BLaER1 treated with 17β-estradiol and CSF1 and Interleukin-3, amounts not matched to agents 10 nM and 100 nM (cell line): Measurements from ENCODE around the gene SPATA2.
"Not testable (repeated sequence)": the region's sequence is repeated elsewhere in the genome, so short reads cannot be mapped to it uniquely, and the experiment has no call there.

Source experiments
- H3K27ac ChIP-seq, 11 experiments: shearing (Covaris generic); formaldehyde crosslinking; 2 replicates each; pipeline ENCODE4 v1.8.1; 2022
- H3K27me3 ChIP-seq, 11 experiments: shearing (Covaris generic); formaldehyde crosslinking; 2 replicates each; pipeline ENCODE4 v1.8.1; 2022
- H3K36me3 ChIP-seq, 11 experiments: shearing (Covaris generic); formaldehyde crosslinking; 2 replicates each; pipeline ENCODE4 v1.8.1; 2022
- H3K4me1 ChIP-seq, 10 experiments: shearing (Covaris generic); formaldehyde crosslinking; 2 replicates each; pipeline ENCODE4 v1.8.1; 2022
- H3K4me2 ChIP-seq, 11 experiments: shearing (Covaris generic); formaldehyde crosslinking; 2 replicates each; pipeline ENCODE4 v1.8.1; 2022
- H3K4me3 ChIP-seq, 10 experiments: shearing (Covaris generic); formaldehyde crosslinking; 2 replicates each; pipeline ENCODE4 v1.8.1; 2022
- H3K9ac ChIP-seq, 11 experiments: shearing (Covaris generic); formaldehyde crosslinking; 2 replicates each; pipeline ENCODE4 v1.8.1; 2022
- H3K9me3 ChIP-seq, 11 experiments: shearing (Covaris generic); formaldehyde crosslinking; replicated peaks in 1 of 11; 2 replicates each; pipeline ENCODE4 v1.8.1; 2022
- H4K20me1 ChIP-seq, 11 experiments: shearing (Covaris generic); formaldehyde crosslinking; 2 replicates each; pipeline ENCODE4 v1.8.1; 2022
- Cebpa-rat ChIP-seq, 11 experiments: shearing (Covaris generic); IDR thresholded peaks; 2 replicates each; pipeline ENCODE4 v1.8.1; 2022

Gene SPATA2, protein sequence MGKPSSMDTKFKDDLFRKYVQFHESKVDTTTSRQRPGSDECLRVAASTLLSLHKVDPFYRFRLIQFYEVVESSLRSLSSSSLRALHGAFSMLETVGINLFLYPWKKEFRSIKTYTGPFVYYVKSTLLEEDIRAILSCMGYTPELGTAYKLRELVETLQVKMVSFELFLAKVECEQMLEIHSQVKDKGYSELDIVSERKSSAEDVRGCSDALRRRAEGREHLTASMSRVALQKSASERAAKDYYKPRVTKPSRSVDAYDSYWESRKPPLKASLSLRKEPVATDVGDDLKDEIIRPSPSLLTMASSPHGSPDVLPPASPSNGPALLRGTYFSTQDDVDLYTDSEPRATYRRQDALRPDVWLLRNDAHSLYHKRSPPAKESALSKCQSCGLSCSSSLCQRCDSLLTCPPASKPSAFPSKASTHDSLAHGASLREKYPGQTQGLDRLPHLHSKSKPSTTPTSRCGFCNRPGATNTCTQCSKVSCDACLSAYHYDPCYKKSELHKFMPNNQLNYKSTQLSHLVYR

DNA sequence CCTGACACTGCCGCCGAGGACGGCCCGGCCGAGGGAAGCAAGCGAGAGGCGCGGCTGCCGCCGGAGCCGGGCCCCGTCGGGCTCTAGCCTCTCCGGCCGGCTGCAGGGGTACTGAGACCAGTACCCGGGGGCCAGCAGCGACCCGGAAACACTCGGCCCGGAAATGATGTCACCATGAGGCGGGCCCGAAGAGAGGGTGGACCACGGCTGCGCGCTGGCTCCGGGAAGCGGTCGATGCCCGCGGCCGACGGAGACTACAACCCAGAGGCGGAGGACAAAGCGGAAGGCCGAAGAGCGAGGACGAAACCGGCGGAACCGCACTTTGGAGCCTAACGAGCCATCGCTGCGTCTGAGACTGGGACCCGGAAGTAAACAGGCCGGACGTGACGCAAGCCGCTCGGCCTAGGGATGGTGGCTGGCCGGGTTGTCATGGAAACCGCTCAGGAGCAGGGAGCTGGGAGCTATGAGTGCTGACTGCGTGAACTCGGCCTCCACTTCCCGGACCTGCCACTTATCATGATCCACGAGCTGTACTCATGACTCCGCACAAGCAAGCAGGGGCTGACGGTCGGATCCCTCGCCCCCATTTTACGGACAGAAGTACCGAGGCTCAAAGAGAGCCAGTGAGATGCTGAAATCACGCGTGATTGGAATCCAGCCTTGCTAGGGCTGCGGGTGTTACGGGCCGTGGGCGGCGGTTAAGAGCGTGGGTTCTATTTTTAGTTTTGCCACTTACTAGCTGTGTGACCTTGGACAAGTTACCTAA is at the start of gene SPATA2:
Gene SPATA2, minus strand, starts transcription at position 150 of the 766 bp plus-strand sequence. CDS start 7,039 bp downstream, outside the sequence.
- H3K36me3 ChIP-seq, result peaks cover 2 to 27% (median 17%) of the 10 kb centered on the region in 11 experiments; a peak in 17 of 22 replicates
- H3K4me3 ChIP-seq, result peak within 1 kb of the TSS; percentile 86 to 99 (median 94)
- H3K4me1 ChIP-seq, result peaks cover 24 to 34% (median 27%) of the 10 kb centered on the region in 10 experiments
- no peaks in the 10 kb centered on the region for H3K9me3 ChIP-seq
- peak within 1 kb of the TSS; percentile 93 to 100 (median 99) for H3K27ac ChIP-seq
- peak within 1 kb of the TSS; percentile 89 to 99 (median 94) for H3K4me2 ChIP-seq
- peak within 1 kb of the TSS; percentile 87 to 99 (median 97) for H3K9ac ChIP-seq
- TF ChIP-seq Cebpa-rat (IDR thresholded peaks at IDR 0.05), result no peak
- H4K20me1 ChIP-seq, result peaks cover 27 to 47% (median 44%) of the 10 kb centered on the region in 11 experiments; a peak in 20 of 22 replicates
- no peaks in the 10 kb centered on the region for H3K27me3 ChIP-seq

DNA sequence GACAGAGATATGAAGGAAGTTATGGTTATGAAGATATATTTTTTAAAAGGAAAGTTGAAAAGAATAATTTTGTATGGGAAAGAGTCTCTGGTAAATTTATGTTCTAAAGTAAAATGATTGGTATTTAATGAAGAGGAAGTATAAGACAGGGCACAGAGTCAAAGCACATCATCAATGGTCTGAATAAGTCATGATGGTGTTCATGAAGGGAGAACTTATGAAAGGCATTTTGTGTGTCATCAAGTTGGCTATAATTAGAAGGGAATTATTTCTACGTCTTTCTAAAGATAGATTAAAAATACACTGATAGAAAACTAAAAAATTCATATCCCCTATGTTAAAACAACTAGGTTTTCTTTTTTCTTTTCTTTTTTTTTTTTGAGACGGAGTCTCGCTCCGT is 46.1 kb upstream of the SPATA2 start:
- Histone ChIP-seq H3K4me3 (no peak overlapping the region), H3K27me3 (no peaks in the 10 kb centered on the region), H3K9me3 (peaks cover 0 to 8% (median 0%) of the 10 kb centered on the region in 11 experiments; a peak in 1 of 22 replicates), H3K27ac (no peak overlapping the region), H3K9ac (no peak overlapping the region), H4K20me1 (peaks cover 0 to 19% (median 8%) of the 10 kb centered on the region in 11 experiments; a peak in 9 of 22 replicates), H3K36me3 (peaks cover 36 to 77% (median 51%) of the 10 kb centered on the region in 11 experiments), H3K4me2 (no peak overlapping the region), H3K4me1 (peaks cover 0 to 20% (median 4%) of the 10 kb centered on the region in 10 experiments; a peak in 9 of 20 replicates)
- TF ChIP-seq Cebpa-rat (IDR thresholded peaks at IDR 0.05), result no peak

DNA sequence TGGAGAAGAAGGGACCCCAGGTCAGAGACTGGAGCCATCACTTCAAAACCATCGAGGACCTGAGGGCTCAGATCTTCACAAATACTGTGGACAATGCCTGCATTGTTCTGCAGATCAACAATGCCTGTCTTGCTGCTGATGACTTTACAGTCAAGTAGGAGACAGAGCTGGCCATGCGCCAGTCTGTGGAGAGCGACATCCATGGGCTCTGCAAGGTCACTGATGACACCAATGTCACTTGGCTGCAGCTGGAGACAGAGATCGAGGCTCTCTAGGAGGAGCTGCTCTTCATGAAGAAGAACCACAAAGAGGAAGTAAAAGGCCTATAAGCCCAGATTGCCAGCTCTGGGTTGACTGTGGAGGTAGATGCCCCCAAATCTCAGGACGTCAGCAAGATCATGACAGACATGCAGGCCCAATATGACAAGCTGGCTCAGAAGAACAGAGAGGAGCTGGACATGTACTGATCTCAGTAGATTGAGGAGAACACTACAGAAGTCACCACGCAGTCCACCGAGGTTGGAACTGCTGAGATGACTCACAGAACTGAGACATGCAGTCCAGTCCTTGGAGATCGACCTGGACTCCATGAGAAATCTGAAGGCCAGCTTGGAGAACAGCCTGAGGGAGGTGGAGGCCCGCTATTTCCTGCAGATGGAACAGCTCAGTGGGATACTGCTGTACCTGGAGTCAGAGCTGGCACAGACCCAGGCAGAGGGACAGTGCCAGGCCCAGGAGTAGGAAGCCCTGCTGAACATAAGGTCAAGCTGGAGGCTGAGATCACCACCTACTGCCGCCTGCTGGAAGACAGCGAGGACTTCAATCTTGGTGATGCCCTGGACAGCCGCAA is 42.0 kb upstream of the SPATA2 start:
- Histone ChIP-seq H4K20me1 (peaks cover 0 to 56% (median 34%) of the 10 kb centered on the region in 11 experiments; a peak in 18 of 22 replicates), H3K4me1 (peaks cover 0 to 23% (median 6%) of the 10 kb centered on the region in 10 experiments; a peak in 9 of 20 replicates), H3K27ac (peak overlapping the region in 1 of 11 experiments; percentile 5; a peak in 1 of 22 replicates), H3K4me2 (peak overlapping the region in 3 of 11 experiments; percentile 15 to 26 (median 19); a peak in 3 of 22 replicates), H3K36me3 (peaks cover 76 to 88% (median 81%) of the 10 kb centered on the region in 11 experiments)
- not testable (repeated sequence) for H3K27me3 ChIP-seq, H3K9me3 ChIP-seq, H3K4me3 ChIP-seq, H3K9ac ChIP-seq

DNA sequence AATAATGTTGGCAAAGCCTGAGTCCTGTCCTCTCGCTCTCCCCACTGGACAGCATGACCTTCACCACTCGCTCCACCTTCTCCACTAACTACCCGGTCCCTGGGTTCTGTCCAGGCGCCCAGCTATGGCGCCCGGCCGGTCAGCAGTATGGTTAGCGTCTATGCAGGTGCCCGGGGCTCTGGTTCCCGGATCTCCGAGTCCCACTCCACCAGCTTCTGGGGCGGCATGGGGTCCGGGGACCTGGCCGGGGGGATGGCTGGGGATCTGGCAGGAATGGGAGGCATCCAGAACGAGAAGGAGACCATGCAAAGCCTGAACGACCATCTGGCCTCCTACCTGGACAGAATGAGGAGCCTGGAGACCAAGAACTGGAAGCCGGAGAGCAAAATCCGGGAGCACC is 41.4 kb upstream of the SPATA2 start:
- Histone ChIP-seq H3K9ac (no peak overlapping the region; a peak in 1 of 22 replicates), H3K27ac (peak overlapping the region in 1 of 11 experiments; percentile 5; a peak in 1 of 22 replicates), H3K9me3 (peaks cover 0 to 8% (median 0%) of the 10 kb centered on the region in 11 experiments; a peak in 1 of 22 replicates), H4K20me1 (peaks cover 0 to 63% (median 41%) of the 10 kb centered on the region in 11 experiments; a peak in 19 of 22 replicates), H3K36me3 (peaks cover 82 to 92% (median 87%) of the 10 kb centered on the region in 11 experiments), H3K27me3 (no peaks in the 10 kb centered on the region), H3K4me3 (no peak overlapping the region), H3K4me1 (peaks cover 0 to 23% (median 6%) of the 10 kb centered on the region in 10 experiments; a peak in 9 of 20 replicates), H3K4me2 (peak overlapping the region in 3 of 11 experiments; percentile 15 to 26 (median 19); a peak in 4 of 22 replicates)
- TF ChIP-seq Cebpa-rat (IDR thresholded peaks at IDR 0.05), result no peak

DNA sequence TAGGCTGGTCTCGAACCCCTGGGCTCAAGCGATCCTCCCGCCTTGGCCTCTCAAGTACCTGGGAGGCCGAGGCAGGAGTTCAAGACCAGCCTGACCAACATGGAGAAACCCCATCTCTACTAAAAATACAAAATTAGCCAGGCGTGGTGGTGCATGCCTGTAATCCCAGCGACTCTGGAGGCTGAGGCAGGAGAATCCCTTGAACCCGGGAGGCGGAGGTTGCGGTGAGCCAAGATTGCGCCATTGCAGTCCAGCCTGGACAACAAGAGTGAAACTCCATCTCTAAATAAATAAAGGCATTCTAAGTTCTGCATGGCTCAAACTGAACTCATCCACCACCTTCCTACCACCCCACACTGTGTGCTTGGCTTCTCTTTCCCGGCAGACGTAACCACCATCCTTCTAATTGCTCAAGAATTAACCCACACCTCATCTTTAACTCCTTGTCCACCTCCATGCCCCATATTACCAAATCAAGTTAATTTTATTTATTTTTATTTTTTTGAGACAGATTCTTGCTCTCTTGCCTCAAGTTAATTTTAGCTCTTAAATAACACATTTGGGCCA is 40.6 kb upstream of the SPATA2 start:
- not testable (repeated sequence) for H3K27ac ChIP-seq, H3K9me3 ChIP-seq, H3K4me2 ChIP-seq, H3K4me3 ChIP-seq, H3K9ac ChIP-seq, H3K27me3 ChIP-seq
- Histone ChIP-seq H3K4me1 (peaks cover 0 to 23% (median 6%) of the 10 kb centered on the region in 10 experiments; a peak in 9 of 20 replicates), H4K20me1 (peaks cover 0 to 70% (median 45%) of the 10 kb centered on the region in 11 experiments; a peak in 19 of 22 replicates), H3K36me3 (peaks cover 90 to 98% (median 95%) of the 10 kb centered on the region in 11 experiments)

DNA sequence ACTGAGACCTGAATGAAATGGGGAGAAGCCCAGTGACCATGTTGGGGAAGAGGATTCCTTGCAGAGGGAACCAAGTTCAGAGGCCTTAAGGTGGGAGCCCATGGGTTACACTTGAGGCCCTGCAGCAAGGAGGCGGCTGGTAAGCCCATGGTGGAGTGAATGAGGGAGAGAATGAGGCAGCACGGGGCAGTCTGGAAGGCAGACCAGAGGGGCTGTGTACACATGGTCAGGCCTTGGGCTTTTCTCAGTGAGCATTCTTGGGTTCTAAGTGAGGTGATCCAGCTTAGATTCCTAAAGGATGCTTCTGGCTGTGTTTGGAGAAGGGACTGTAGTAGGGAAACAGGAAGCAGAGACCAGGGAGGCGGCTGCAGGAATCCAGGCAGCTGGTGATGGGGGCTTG is 39.8 kb upstream of the SPATA2 start:
- Histone ChIP-seq H3K9me3 (peaks cover 0 to 6% (median 0%) of the 10 kb centered on the region in 11 experiments; a peak in 1 of 22 replicates), H4K20me1 (peaks cover 0 to 78% (median 53%) of the 10 kb centered on the region in 11 experiments; a peak in 19 of 22 replicates), H3K27ac (no peak overlapping the region), H3K27me3 (no peaks in the 10 kb centered on the region), H3K4me3 (no peak overlapping the region), H3K9ac (no peak overlapping the region), H3K4me2 (no peak overlapping the region), H3K36me3 (peaks cover 94 to 100% (median 99%) of the 10 kb centered on the region in 11 experiments), H3K4me1 (peaks cover 0 to 23% (median 6%) of the 10 kb centered on the region in 10 experiments; a peak in 9 of 20 replicates)
- TF ChIP-seq Cebpa-rat (IDR thresholded peaks at IDR 0.05), result no peak

DNA sequence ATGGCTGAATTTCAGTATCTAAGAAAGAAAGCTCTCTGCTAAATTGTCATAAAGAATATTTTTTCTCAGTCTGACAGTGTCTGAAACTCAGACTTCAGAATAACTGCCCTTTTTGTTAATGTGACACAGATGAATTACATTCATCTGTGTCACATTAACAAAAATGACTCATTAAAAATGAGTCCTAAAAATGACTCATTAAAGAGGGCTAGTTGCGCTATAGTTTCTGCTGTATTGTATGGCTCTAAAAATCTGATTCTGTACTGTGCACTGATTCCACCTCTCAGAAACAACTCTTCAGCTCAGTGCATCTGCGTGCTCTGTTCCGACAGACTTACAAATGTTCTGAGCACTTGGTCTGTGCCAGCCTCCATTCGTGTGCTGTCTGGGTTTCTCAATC is 35.8 kb upstream of the SPATA2 start:
- no peaks in the 10 kb centered on the region for H3K27me3 ChIP-seq
- peaks cover 98 to 100% (median 100%) of the 10 kb centered on the region in 11 experiments for H3K36me3 ChIP-seq
- H3K27ac ChIP-seq, result no peak overlapping the region
- no peak overlapping the region for H3K9ac ChIP-seq
- H3K4me1 ChIP-seq, result peaks cover 0 to 6% (median 0%) of the 10 kb centered on the region in 10 experiments; a peak in 7 of 20 replicates
- peaks cover 15 to 99% (median 86%) of the 10 kb centered on the region in 11 experiments; a peak in 21 of 22 replicates for H4K20me1 ChIP-seq
- no peaks in the 10 kb centered on the region for H3K9me3 ChIP-seq
- H3K4me2 ChIP-seq, result no peak overlapping the region
- TF ChIP-seq Cebpa-rat (IDR thresholded peaks at IDR 0.05), result no peak
- no peak overlapping the region for H3K4me3 ChIP-seq
